WTC11 (cell line): ENCODE results near the gene GREB1. TPM values are rescaled to one million over a fixed set of nuclear protein-coding genes. Genes with fewer than 3 reads are reported as not detected.

Experiments used
- ATAC-seq: fragments of 200-7000 bp; cut with Tn5 transposase; 2 replicates; pipeline ENCODE4 v1.10.0; 2021; ENCODE audit warnings: mild to moderate bottlenecking, moderate library complexity
- CTCF ChIA-PET: fragments of 300-600 bp; sonication (Branson Sonifier 250); formaldehyde crosslinking; loops from one replicate; lab custom pipeline; 2021; ENCODE audit warnings: antibody characterized with exemption; lab: Charles Lee
- POLR2A ChIA-PET: fragments of 350-600 bp; sonication (Branson Sonifier 250); formaldehyde crosslinking; loops from one replicate; lab custom pipeline; 2021; ENCODE audit warnings: antibody characterized with exemption; lab: Charles Lee
- DNase-seq: peaks from one replicate; pipeline ENCODE4 v3.0.0; 2021; ENCODE audit warnings: low spot score
- H3K27ac Mint-ChIP-seq: 2 replicates; pipeline ENCODE4 v1.8.0; 2021; ENCODE audit warnings: mixed read lengths
- H3K27me3 Mint-ChIP-seq: 2 replicates; pipeline ENCODE4 v1.8.0; 2021; ENCODE audit warnings: low read depth, mild to moderate bottlenecking, moderate library complexity, mixed read lengths
- H3K36me3 Mint-ChIP-seq: 2 replicates; pipeline ENCODE4 v1.8.0; 2021; ENCODE audit warnings: mixed read lengths
- H3K4me1 Mint-ChIP-seq: 2 replicates; pipeline ENCODE4 v1.8.0; 2022; ENCODE audit warnings: mixed read lengths
- H3K4me3 Mint-ChIP-seq: 2 replicates; pipeline ENCODE4 v1.8.0; 2021; ENCODE audit warnings: mild to moderate bottlenecking, moderate library complexity, mixed read lengths
- H3K9me3 Mint-ChIP-seq: 2 replicates; pipeline ENCODE4 v1.8.0; 2021; ENCODE audit warnings: mixed read lengths
- EMX1 ChIP-seq: fragments of 250-450 bp; sonication (Bioruptor Pico); IDR thresholded peaks from 2 replicates; pipeline ENCODE4 v1.8.0; 2021; ENCODE audit warnings: mild to moderate bottlenecking
- ETV6 ChIP-seq: sonication (generic); formaldehyde crosslinking; IDR thresholded peaks from 2 replicates; pipeline ENCODE4 v1.8.1; 2022; ENCODE audit warnings: mild to moderate bottlenecking, missing genetic modification reagents
- GRHL2 ChIP-seq: fragments of 250-450 bp; sonication (Bioruptor Pico); IDR thresholded peaks from 2 replicates; pipeline ENCODE4 v1.8.0; 2022; ENCODE audit warnings: mild to moderate bottlenecking, moderate library complexity; ENCODE audit not compliant: insufficient replicate concordance, severe bottlenecking
- JAZF1 ChIP-seq: fragments of 250-450 bp; sonication (Bioruptor Pico); IDR thresholded peaks from 2 replicates; pipeline ENCODE4 v1.9.0; 2021; ENCODE audit warnings: moderate library complexity, mild to moderate bottlenecking, inconsistent platforms
- NR2C2 ChIP-seq: sonication (generic); formaldehyde crosslinking; IDR thresholded peaks from 2 replicates; pipeline ENCODE4 v1.8.0; 2022; ENCODE audit warnings: mild to moderate bottlenecking, missing genetic modification reagents
- SP1 ChIP-seq: sonication (generic); formaldehyde crosslinking; conservative IDR thresholded peaks from 2 replicates; pipeline ENCODE4 v1.8.1; 2022; ENCODE audit warnings: missing genetic modification reagents
- TCF7 ChIP-seq: sonication (generic); formaldehyde crosslinking; IDR thresholded peaks from 2 replicates; pipeline ENCODE4 v1.8.0; 2022; ENCODE audit warnings: mild to moderate bottlenecking, low read depth, missing genetic modification reagents, moderate library complexity
- ZNF317 ChIP-seq: sonication (generic); formaldehyde crosslinking; IDR thresholded peaks from 2 replicates; pipeline ENCODE4 v1.8.1; 2023; ENCODE audit warnings: low read depth, mild to moderate bottlenecking, moderate library complexity, missing genetic modification reagents, borderline replicate concordance
- ZNF396 ChIP-seq: fragments of 250-450 bp; sonication (Bioruptor Pico); IDR thresholded peaks from 2 replicates; pipeline ENCODE4 v1.8.0; 2021; ENCODE audit warnings: mild to moderate bottlenecking, moderate library complexity, borderline replicate concordance
- ZNF423 ChIP-seq: fragments of 250-450 bp; sonication (Bioruptor Pico); IDR thresholded peaks from 2 replicates; pipeline ENCODE4 v2.1.2; 2022; ENCODE audit warnings: mild to moderate bottlenecking, moderate library complexity
- total RNA-seq: library from RNA; stranded (reverse); gene quantifications from 3 replicates; pipeline ENCODE4 v1.2.3, GENCODE V29; 2021
- TF ChIP-seq, protein P1 (sequence below): fragments of 250-450 bp; sonication (Bioruptor Pico); IDR thresholded peaks from 2 replicates; pipeline ENCODE4 v1.9.0; 2021; ENCODE audit warnings: mild to moderate bottlenecking
- TF ChIP-seq, protein P2 (sequence below): sonication (generic); formaldehyde crosslinking; IDR thresholded peaks from 2 replicates; pipeline ENCODE4 v1.8.1; 2022; ENCODE audit warnings: mild to moderate bottlenecking, missing genetic modification reagents, moderate library complexity, borderline replicate concordance
- TF ChIP-seq, protein P3 (sequence below): sonication (generic); formaldehyde crosslinking; IDR thresholded peaks from 2 replicates; pipeline ENCODE4 v1.8.0; 2023; ENCODE audit warnings: mild to moderate bottlenecking, missing genetic modification reagents
- TF ChIP-seq, protein P4 (sequence below): fragments of 250-450 bp; sonication (Bioruptor Pico); IDR thresholded peaks from 2 replicates; pipeline ENCODE4 v1.9.0; 2021; ENCODE audit warnings: mild to moderate bottlenecking, borderline replicate concordance
- TF ChIP-seq, protein P5 (sequence below): sonication (generic); formaldehyde crosslinking; IDR thresholded peaks from 2 replicates; pipeline ENCODE4 v1.8.1; 2023; ENCODE audit warnings: mild to moderate bottlenecking, missing genetic modification reagents, moderate library complexity
- TF ChIP-seq, protein P6 (sequence below): sonication (generic); formaldehyde crosslinking; IDR thresholded peaks from 2 replicates; pipeline ENCODE4 v1.8.0; 2023; ENCODE audit warnings: missing genetic modification reagents
- TF ChIP-seq, protein P7 (sequence below): sonication (generic); formaldehyde crosslinking; IDR thresholded peaks from 2 replicates; pipeline ENCODE4 v1.8.1; 2023; ENCODE audit warnings: mild to moderate bottlenecking, missing genetic modification reagents, moderate library complexity

Gene GREB1
- total RNA-seq, 1 experiment from 2014 or later, result 35.7 TPM

DNA sequence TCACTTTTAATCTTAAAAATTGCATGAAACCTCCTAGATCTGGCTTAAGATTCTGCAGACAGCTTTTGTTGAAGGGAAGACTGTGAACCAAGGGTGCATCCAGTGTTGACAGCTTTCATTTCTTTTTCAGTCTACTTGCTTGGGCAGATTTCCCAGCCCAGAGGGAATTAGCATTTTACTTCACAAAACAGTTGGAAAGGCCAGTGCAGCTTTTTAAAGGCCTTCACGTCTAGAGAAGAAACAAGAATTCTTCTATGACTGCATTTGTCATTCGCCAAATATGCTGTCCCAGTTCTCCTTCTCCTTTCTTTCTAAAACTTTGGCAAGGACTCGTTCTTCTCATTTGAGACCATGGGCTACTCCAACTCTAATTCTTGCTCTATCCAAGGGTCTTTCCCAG is 118.7 kb downstream of the GREB1 start (continued):
- TF ChIP-seq, protein P1, sequence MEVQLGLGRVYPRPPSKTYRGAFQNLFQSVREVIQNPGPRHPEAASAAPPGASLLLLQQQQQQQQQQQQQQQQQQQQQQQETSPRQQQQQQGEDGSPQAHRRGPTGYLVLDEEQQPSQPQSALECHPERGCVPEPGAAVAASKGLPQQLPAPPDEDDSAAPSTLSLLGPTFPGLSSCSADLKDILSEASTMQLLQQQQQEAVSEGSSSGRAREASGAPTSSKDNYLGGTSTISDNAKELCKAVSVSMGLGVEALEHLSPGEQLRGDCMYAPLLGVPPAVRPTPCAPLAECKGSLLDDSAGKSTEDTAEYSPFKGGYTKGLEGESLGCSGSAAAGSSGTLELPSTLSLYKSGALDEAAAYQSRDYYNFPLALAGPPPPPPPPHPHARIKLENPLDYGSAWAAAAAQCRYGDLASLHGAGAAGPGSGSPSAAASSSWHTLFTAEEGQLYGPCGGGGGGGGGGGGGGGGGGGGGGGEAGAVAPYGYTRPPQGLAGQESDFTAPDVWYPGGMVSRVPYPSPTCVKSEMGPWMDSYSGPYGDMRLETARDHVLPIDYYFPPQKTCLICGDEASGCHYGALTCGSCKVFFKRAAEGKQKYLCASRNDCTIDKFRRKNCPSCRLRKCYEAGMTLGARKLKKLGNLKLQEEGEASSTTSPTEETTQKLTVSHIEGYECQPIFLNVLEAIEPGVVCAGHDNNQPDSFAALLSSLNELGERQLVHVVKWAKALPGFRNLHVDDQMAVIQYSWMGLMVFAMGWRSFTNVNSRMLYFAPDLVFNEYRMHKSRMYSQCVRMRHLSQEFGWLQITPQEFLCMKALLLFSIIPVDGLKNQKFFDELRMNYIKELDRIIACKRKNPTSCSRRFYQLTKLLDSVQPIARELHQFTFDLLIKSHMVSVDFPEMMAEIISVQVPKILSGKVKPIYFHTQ (CRISPR knock-in tag), result no peak
- TF ChIP-seq, protein P2, sequence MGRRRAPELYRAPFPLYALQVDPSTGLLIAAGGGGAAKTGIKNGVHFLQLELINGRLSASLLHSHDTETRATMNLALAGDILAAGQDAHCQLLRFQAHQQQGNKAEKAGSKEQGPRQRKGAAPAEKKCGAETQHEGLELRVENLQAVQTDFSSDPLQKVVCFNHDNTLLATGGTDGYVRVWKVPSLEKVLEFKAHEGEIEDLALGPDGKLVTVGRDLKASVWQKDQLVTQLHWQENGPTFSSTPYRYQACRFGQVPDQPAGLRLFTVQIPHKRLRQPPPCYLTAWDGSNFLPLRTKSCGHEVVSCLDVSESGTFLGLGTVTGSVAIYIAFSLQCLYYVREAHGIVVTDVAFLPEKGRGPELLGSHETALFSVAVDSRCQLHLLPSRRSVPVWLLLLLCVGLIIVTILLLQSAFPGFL (CRISPR knock-in tag), result no peak
- TF ChIP-seq ZNF423 (CRISPR knock-in tag) (no peak), SP1 (CRISPR knock-in tag) (no peak)
- TF ChIP-seq, protein P3, sequence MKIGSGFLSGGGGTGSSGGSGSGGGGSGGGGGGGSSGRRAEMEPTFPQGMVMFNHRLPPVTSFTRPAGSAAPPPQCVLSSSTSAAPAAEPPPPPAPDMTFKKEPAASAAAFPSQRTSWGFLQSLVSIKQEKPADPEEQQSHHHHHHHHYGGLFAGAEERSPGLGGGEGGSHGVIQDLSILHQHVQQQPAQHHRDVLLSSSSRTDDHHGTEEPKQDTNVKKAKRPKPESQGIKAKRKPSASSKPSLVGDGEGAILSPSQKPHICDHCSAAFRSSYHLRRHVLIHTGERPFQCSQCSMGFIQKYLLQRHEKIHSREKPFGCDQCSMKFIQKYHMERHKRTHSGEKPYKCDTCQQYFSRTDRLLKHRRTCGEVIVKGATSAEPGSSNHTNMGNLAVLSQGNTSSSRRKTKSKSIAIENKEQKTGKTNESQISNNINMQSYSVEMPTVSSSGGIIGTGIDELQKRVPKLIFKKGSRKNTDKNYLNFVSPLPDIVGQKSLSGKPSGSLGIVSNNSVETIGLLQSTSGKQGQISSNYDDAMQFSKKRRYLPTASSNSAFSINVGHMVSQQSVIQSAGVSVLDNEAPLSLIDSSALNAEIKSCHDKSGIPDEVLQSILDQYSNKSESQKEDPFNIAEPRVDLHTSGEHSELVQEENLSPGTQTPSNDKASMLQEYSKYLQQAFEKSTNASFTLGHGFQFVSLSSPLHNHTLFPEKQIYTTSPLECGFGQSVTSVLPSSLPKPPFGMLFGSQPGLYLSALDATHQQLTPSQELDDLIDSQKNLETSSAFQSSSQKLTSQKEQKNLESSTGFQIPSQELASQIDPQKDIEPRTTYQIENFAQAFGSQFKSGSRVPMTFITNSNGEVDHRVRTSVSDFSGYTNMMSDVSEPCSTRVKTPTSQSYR (CRISPR knock-in tag), result no peak

DNA sequence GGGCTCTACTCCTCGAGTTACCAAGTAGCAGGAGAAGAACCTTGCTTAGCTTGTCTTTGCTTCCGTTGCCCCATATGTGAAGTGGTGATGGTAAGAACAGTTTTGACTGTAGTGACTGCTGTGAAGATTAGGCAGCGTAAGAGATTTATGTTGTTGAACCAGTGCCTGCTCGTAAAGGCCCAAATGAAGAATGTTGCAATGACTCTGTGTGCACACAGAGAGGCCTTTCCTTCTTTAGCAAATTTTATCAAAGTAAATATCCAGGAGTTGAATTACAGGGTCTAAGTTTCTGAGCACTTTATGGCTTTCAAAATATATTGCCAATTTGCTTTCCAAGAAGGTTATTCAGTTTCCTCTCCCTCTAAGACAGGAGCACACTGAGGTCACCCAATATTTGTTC is 121.7 kb downstream of the GREB1 start:
- H3K4me3 Mint-ChIP-seq, result no peak overlapping the region
- H3K27me3 Mint-ChIP-seq, result no peaks in the 10 kb centered on the region; the same call in 1 of the 2 replicates
- ATAC-seq, result no peak
- no peaks in the 10 kb centered on the region for H3K9me3 Mint-ChIP-seq
- no peaks in the 10 kb centered on the region for H3K36me3 Mint-ChIP-seq
- TF ChIP-seq SP1 (CRISPR knock-in tag) (no peak), ZNF317 (CRISPR knock-in tag) (no peak), ETV6 (CRISPR knock-in tag) (no peak), EMX1 (no peak), TCF7 (CRISPR knock-in tag) (no peak), GRHL2 (CRISPR knock-in tag) (no peak), NR2C2 (CRISPR knock-in tag) (no peak), JAZF1 (no peak), ZNF396 (CRISPR knock-in tag) (no peak)
- TF ChIP-seq, protein P4, sequence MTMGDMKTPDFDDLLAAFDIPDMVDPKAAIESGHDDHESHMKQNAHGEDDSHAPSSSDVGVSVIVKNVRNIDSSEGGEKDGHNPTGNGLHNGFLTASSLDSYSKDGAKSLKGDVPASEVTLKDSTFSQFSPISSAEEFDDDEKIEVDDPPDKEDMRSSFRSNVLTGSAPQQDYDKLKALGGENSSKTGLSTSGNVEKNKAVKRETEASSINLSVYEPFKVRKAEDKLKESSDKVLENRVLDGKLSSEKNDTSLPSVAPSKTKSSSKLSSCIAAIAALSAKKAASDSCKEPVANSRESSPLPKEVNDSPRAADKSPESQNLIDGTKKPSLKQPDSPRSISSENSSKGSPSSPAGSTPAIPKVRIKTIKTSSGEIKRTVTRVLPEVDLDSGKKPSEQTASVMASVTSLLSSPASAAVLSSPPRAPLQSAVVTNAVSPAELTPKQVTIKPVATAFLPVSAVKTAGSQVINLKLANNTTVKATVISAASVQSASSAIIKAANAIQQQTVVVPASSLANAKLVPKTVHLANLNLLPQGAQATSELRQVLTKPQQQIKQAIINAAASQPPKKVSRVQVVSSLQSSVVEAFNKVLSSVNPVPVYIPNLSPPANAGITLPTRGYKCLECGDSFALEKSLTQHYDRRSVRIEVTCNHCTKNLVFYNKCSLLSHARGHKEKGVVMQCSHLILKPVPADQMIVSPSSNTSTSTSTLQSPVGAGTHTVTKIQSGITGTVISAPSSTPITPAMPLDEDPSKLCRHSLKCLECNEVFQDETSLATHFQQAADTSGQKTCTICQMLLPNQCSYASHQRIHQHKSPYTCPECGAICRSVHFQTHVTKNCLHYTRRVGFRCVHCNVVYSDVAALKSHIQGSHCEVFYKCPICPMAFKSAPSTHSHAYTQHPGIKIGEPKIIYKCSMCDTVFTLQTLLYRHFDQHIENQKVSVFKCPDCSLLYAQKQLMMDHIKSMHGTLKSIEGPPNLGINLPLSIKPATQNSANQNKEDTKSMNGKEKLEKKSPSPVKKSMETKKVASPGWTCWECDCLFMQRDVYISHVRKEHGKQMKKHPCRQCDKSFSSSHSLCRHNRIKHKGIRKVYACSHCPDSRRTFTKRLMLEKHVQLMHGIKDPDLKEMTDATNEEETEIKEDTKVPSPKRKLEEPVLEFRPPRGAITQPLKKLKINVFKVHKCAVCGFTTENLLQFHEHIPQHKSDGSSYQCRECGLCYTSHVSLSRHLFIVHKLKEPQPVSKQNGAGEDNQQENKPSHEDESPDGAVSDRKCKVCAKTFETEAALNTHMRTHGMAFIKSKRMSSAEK (CRISPR knock-in tag), result no peak
- TF ChIP-seq, protein P3 (CRISPR knock-in tag), result no peak
- TF ChIP-seq, protein P5, sequence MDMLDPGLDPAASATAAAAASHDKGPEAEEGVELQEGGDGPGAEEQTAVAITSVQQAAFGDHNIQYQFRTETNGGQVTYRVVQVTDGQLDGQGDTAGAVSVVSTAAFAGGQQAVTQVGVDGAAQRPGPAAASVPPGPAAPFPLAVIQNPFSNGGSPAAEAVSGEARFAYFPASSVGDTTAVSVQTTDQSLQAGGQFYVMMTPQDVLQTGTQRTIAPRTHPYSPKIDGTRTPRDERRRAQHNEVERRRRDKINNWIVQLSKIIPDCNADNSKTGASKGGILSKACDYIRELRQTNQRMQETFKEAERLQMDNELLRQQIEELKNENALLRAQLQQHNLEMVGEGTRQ (CRISPR knock-in tag), result no peak
- TF ChIP-seq, protein P6, sequence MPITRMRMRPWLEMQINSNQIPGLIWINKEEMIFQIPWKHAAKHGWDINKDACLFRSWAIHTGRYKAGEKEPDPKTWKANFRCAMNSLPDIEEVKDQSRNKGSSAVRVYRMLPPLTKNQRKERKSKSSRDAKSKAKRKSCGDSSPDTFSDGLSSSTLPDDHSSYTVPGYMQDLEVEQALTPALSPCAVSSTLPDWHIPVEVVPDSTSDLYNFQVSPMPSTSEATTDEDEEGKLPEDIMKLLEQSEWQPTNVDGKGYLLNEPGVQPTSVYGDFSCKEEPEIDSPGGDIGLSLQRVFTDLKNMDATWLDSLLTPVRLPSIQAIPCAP (CRISPR knock-in tag), result no peak
- TF ChIP-seq, protein P7, sequence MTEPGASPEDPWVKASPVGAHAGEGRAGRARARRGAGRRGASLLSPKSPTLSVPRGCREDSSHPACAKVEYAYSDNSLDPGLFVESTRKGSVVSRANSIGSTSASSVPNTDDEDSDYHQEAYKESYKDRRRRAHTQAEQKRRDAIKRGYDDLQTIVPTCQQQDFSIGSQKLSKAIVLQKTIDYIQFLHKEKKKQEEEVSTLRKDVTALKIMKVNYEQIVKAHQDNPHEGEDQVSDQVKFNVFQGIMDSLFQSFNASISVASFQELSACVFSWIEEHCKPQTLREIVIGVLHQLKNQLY, result no peak
- TF ChIP-seq, all 79 proteins: peak for 0
- ChIA-PET POLR2A (no interaction called here), CTCF (interaction anchor here (1.6 kb wide), 1 partner anchor 208 kb away, joined by 4 read pairs; no protein-coding TSS in a partner anchor)
- no peak overlapping the region for H3K27ac Mint-ChIP-seq
- no peaks in the 10 kb centered on the region for H3K4me1 Mint-ChIP-seq
- no peak for DNase-seq
